ENCODE results near the gene NDUFB4. TPM values are rescaled to one million over a fixed set of nuclear protein-coding genes. Genes with fewer than 3 reads are reported as not detected.

NDUFB4 gene
- total RNA-seq, 4 donors from 2014 or later = 81.4 to 197 (median 119) TPM

GRCh38 chr3:120648290-120648689 lies 52.2 kb downstream of the NDUFB4 start:
- 74 to 82% methylated on average over 5 of the region's 5 CpGs for WGBS, 2 donors
- Histone ChIP-seq H3K36me3 (no peaks in the 10 kb centered on the region), H3K4me1 (no peaks in the 10 kb centered on the region), H3K27ac (no peak overlapping the region), H3K4me3 (no peak overlapping the region), H3K9me3 (no peaks in the 10 kb centered on the region), H3K27me3 (peaks cover 0 to 4% (median 0%) of the 10 kb centered on the region in 4 donors)
- TF ChIP-seq CTCF (IDR thresholded peaks at IDR 0.05) (no peak), POLR2A (IDR thresholded peaks at IDR 0.05) (no peak)
- DNase-seq = no peak
- intact Hi-C loops (cut with DNase I) = no loop called here

- H3K4me1 ChIP-seq = no peaks in the 10 kb centered on the region
- no peak for DNase-seq
- 45 to 64% methylated on average over 3 of the region's 3 CpGs for WGBS, 2 donors
Observed at GRCh38 chr3:120649830-120650233, 53.7 kb downstream of the NDUFB4 start.

GRCh38 chr3:120650311-120650710 lies 54.2 kb downstream of the NDUFB4 start:
- H3K27ac ChIP-seq = no peak overlapping the region
- no peaks in the 10 kb centered on the region for H3K9me3 ChIP-seq
- intact Hi-C loops (cut with DNase I) = no loop called here
- 71 to 87% methylated on average over 2 of the region's 2 CpGs for WGBS, 2 donors
- DNase-seq = no peak
- H3K36me3 ChIP-seq = no peaks in the 10 kb centered on the region
- H3K4me1 ChIP-seq = no peaks in the 10 kb centered on the region
- peaks cover 0 to 4% (median 0%) of the 10 kb centered on the region in 4 donors for H3K27me3 ChIP-seq
- no peak overlapping the region for H3K4me3 ChIP-seq
- TF ChIP-seq POLR2A (IDR thresholded peaks at IDR 0.05) (no peak), CTCF (IDR thresholded peaks at IDR 0.05) (no peak)

More at GRCh38 chr3:120649830-120650233, 53.7 kb downstream of the NDUFB4 start:
- no peak overlapping the region for H3K4me3 ChIP-seq
- peaks cover 0 to 4% (median 0%) of the 10 kb centered on the region in 4 donors for H3K27me3 ChIP-seq
- no peaks in the 10 kb centered on the region for H3K36me3 ChIP-seq
- H3K9me3 ChIP-seq = no peaks in the 10 kb centered on the region
- intact Hi-C loops (cut with DNase I) = no loop called here
- no peak overlapping the region for H3K27ac ChIP-seq
- TF ChIP-seq POLR2A (IDR thresholded peaks at IDR 0.05) (no peak), CTCF (IDR thresholded peaks at IDR 0.05) (no peak)

Other genes starting within 250 kb of the NDUFB4 start
- gene LRRC58, start 247.0 kb upstream of the NDUFB4 start, total RNA-seq = 10 to 100 TPM; 11.6 to 27.8 (median 24.5) TPM
- 100 to 1,000 TPM in 2 of 4 donors, 10 to 100 TPM in 1, 1 to 10 TPM in 1; 9.4 to 258 (median 70.7) TPM for gene FSTL1, start 145.3 kb upstream of the NDUFB4 start, total RNA-seq
- under 1 TPM in 1 of 4 donors, not detected in 3; 0.12 TPM for gene HGD, start 85.9 kb downstream of the NDUFB4 start, total RNA-seq
- 10 to 100 TPM in 3 of 4 donors, 1 to 10 TPM in 1; 8.0 to 15.4 (median 13.4) TPM for gene RABL3, start 146.2 kb downstream of the NDUFB4 start, total RNA-seq
- gene GTF2E1, start 146.4 kb downstream of the NDUFB4 start, total RNA-seq = 10 to 100 TPM in 1 of 4 donors, 1 to 10 TPM in 3; 3.1 to 14.5 (median 8.3) TPM

Data from esophagus squamous epithelium (tissue), 5 donors.